Gastroesophageal sphincter (tissue), 3 donors: ENCODE results near the gene TSPAN5.

Source experiments
- EP300 ChIP-seq: sonication (generic); formaldehyde crosslinking; IDR thresholded peaks from one replicate; pipeline ENCODE4 v1.6.1; 2017; ENCODE audit warnings: antibody characterized with exemption, mild to moderate bottlenecking
- POLR2A ChIP-seq, 2 donors: fragments of 450-650 bp; IDR thresholded peaks; one replicate each; pipeline ENCODE4 v1.6.1; 2017; ENCODE audit warnings: antibody characterized with exemption in 2 of 2, mild to moderate bottlenecking in 2 of 2, moderate library complexity in 1 of 2
- POLR2AphosphoS5 ChIP-seq: sonication (generic); formaldehyde crosslinking; IDR thresholded peaks from one replicate; pipeline ENCODE4 v1.6.1; 2017; ENCODE audit warnings: antibody characterized with exemption
- TF ChIP-seq, protein P1 (sequence below), 4 experiments: fragments of 200-600 bp in 2 of 4; fragments of 450-650 bp in 2 of 4; sonication (generic) in 1 of 4; IDR thresholded peaks; one replicate each; pipeline ENCODE4 v1.5.1; 2017 to 2019; ENCODE audit warnings: antibody characterized with exemption in 4 of 4, mild to moderate bottlenecking in 2 of 4, moderate library complexity in 2 of 4

DNA sequence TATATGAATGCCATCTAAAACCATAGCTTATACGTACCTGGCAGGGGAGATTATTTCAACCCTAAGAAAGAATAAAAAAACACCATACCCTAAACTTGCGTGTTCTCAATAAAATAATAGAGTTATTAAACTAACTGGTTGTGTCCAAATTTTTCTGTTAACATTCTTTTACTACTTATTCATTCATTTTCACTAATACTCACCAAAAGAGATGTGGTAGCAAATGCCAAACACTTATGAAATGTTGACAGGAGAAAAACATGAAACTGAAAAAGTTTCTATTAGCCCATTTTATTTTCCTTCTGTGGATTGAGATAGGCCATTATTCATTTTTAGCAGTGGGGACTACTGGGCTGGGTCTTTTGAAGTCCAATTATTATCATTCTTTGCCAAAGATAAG is 102.0 kb downstream of the TSPAN5 start:
- no peak for TF ChIP-seq POLR2A (IDR thresholded peaks at IDR 0.05)
- TF ChIP-seq EP300: no peak
- TF ChIP-seq POLR2AphosphoS5: no peak
- TF ChIP-seq, protein P1, sequence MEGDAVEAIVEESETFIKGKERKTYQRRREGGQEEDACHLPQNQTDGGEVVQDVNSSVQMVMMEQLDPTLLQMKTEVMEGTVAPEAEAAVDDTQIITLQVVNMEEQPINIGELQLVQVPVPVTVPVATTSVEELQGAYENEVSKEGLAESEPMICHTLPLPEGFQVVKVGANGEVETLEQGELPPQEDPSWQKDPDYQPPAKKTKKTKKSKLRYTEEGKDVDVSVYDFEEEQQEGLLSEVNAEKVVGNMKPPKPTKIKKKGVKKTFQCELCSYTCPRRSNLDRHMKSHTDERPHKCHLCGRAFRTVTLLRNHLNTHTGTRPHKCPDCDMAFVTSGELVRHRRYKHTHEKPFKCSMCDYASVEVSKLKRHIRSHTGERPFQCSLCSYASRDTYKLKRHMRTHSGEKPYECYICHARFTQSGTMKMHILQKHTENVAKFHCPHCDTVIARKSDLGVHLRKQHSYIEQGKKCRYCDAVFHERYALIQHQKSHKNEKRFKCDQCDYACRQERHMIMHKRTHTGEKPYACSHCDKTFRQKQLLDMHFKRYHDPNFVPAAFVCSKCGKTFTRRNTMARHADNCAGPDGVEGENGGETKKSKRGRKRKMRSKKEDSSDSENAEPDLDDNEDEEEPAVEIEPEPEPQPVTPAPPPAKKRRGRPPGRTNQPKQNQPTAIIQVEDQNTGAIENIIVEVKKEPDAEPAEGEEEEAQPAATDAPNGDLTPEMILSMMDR (IDR thresholded peaks at IDR 0.05): no peak
